ENCODE measurements around the gene TENM3.
A peak's percentile ranks its signal among the peaks of the same experiment; 100 is the strongest.

Gene TENM3

DNA sequence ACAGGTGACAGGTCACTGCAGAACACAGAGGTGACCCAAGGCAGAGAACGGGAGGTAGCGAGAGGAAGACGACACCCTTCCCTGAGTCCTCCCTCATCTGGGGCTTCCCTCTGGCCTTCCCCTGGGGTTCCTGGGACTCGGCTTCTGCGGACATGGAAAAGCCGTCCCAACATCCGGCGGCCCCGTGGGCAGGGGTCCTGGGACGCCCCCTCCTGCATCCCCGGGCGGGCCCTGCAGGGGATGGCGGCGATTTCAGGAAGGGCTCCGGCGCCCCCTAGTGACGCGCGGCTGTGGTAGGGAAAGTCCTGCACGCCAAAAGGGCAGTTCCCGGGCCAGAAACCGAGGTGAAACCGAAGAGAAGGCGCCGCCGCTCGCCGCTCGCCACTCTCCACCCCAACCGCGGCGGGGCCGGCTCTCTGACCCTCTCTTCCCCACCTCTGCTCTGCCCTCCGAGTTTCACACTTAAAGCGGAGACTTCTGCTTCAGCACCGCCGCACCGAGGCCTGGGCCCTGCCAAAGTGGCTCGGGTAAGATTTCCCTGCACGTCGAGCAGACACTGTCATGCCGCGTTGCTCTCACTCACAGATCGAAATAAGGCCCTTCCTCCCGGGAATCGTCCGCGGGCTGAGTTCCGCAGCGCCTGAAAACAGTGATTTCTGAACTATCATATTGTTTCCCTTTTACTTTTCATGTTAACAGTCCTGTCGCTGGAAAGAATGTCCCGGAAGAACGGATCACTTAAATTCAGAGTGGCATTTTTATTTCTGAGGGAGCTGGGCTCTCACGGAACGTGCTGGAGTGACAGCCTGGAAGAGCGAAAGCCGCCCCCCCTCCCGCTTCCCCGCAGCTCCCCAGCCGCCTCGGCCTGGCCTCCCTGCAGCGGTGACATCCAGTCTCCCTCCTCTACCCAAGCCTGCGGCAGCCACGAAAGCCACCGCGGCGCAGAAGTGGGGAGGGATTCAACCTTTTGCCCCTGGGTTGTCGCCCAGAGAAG, 563.4 kb downstream of the TENM3 start:
- H3K27ac ChIP-seq = no peak overlapping the region
- TF ChIP-seq, protein P1, sequence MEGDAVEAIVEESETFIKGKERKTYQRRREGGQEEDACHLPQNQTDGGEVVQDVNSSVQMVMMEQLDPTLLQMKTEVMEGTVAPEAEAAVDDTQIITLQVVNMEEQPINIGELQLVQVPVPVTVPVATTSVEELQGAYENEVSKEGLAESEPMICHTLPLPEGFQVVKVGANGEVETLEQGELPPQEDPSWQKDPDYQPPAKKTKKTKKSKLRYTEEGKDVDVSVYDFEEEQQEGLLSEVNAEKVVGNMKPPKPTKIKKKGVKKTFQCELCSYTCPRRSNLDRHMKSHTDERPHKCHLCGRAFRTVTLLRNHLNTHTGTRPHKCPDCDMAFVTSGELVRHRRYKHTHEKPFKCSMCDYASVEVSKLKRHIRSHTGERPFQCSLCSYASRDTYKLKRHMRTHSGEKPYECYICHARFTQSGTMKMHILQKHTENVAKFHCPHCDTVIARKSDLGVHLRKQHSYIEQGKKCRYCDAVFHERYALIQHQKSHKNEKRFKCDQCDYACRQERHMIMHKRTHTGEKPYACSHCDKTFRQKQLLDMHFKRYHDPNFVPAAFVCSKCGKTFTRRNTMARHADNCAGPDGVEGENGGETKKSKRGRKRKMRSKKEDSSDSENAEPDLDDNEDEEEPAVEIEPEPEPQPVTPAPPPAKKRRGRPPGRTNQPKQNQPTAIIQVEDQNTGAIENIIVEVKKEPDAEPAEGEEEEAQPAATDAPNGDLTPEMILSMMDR (IDR thresholded peaks at IDR 0.05) = peak; percentile 93
- TF ChIP-seq ZFX (IDR thresholded peaks at IDR 0.05; ENCODE audit: borderline replicate concordance) = no peak

DNA sequence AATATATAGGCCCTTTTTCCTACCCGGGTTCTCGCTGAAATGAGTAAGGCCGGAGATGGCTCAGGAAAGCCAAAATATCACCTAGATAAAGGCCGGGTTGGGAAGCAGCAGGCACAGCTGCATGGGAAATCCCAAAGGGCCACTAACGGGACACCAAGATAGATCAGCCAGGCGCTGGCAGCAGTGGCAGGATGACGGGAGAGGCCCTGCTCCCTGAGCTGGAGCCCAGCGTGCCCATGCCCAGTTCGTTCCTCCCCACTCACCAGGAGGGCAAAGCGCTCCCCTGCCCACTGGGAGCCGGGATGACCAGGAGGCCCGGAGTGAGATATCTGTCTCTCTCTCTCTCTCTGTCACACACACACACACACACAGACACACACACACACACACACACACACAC, 564.1 kb downstream of the TENM3 start:
- H3K27ac ChIP-seq = no peak overlapping the region

DNA sequence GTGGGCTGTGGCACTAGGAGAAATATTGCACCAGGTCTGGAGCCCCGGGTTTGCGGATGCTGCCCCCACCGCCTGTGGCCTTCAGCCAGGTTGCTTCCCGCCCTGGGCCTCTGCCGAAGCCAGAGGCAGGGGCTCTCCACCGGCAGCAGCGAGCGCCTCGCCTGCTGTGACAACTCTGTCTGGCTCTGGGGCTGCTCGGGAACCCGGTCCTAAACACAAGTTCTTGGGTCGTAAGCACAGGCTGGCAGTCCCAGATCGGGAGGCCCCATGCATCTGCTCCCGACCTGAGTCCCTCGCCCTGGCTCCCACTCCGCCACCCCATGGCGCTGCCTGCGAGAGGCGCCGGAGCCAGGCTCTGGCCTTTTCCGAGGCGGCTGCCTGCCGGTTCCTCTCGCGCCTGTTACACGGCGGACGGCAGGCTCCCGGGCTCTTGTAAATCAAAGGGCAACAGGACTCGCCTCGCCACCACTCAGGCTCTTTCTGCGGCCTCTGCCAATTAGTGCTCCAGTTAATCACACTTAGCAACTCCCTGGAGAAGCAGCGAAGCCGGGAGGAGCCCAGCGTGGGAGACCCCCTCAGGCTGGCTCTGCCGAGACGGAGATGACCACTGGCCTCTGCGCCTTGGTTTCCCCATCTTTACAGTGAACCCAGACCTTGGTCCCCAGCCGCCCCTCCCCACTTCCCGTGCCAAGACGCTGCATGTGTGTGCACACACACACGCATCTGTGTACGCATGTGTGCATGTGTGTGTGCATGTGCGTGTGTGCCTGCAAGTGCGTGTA, 564.8 kb downstream of the TENM3 start:
- H3K27ac ChIP-seq = no peak overlapping the region
- no peak for TF ChIP-seq ZFX (IDR thresholded peaks at IDR 0.05; ENCODE audit: borderline replicate concordance)
- TF ChIP-seq, protein P1 (IDR thresholded peaks at IDR 0.05) = no peak

More for the DNA sequence above, 564.1 kb downstream of the TENM3 start:
- no peak for TF ChIP-seq ZFX (IDR thresholded peaks at IDR 0.05; ENCODE audit: borderline replicate concordance)
- TF ChIP-seq, protein P1 (IDR thresholded peaks at IDR 0.05) = no peak

DNA sequence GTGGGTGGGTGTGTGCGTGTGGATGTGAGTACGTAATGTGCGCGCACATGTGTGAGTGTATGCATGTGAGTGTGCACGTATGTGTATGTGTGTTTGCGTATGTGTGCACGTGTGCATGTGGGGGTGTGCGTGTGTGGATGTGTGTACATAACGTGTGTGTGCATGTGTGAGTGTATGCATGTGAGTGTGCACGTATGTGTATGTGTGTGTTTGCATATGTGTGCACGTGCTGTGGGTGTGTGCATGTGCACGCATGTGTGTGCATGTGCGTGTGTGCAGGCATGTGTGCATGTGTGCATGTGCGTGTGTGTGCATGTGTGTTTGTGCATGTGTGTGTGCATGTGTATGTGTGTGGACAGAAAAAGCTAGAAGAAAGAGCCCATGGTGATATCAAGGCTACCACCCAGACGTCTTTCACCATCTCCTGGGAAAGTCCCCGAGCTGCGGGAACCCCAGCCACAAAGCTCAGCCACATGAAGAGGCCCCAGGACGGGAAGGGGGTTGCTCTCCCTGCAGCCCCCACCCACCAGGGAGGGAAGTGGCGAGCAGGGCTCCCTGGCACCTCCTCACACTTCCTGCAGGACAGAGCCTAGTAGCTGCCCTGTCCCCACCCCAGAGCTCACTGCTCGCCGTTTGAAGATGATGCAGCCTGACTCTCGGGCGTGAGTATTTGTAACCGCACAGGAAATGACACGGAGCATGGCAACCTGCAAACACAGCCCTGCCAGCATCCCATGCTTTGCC, 565.6 kb downstream of the TENM3 start:
- H3K27ac ChIP-seq = no peak overlapping the region
- TF ChIP-seq, protein P1 (IDR thresholded peaks at IDR 0.05) = no peak
- no peak for TF ChIP-seq ZFX (IDR thresholded peaks at IDR 0.05; ENCODE audit: borderline replicate concordance)

DNA sequence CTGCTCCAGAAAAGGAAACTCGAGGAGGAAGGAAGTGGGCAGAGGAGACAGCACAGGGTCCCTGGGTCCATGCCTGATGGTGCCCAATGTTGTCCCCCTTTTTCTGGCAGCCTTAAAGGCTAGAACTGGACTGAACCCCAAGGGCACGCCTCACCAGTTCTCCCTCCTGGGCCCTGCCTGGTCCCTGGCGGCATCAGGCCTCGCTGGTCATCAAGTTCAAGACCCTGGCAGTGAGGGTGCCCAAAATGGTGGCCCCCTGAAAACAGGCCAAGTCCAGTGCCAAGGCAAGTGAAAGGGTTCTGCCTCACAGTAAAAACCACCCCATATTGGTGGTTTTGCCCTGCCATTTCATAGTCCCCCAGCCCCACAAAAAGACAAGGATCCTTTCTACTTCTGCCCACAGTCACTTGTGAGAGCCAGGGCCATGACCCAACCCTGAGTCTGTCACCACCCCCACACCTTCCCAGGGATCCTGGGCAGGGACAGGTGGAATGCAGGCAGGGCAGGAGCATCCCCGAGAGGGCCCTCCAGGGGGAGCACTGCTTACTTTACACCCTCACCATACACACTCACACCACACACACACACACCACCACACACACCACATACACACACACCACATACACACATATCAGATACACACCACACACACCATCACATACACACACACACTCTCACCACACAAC, 566.4 kb downstream of the TENM3 start:
- no peak overlapping the region for H3K27ac ChIP-seq
- no peak for TF ChIP-seq ZFX (IDR thresholded peaks at IDR 0.05; ENCODE audit: borderline replicate concordance)
- TF ChIP-seq, protein P1 (IDR thresholded peaks at IDR 0.05) = no peak

DNA sequence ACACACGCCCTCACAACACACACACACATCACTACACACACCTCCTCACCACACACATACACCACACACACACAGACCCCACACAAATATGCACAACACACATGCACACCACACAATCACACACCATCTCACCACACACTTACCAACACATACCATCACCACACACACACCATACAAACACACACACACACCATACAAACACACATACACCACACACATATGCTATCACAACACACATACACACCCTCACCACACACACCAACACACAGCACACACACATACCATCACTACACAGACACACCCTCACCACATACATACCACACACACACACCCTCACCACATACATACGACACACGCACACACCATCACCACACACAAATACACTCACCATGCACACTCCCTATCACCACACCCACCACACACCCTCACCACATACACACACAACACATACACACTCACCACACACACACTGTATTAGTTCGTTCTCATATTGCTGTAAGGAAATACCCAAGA, 567.0 kb downstream of the TENM3 start:
- H3K27ac ChIP-seq = no peak overlapping the region
- TF ChIP-seq, protein P1 (IDR thresholded peaks at IDR 0.05) = no peak
- TF ChIP-seq ZFX (IDR thresholded peaks at IDR 0.05; ENCODE audit: borderline replicate concordance) = no peak
